Left hindlimb (tissue), 1 donor: ENCODE measurements around the gene PSEN1.
A peak's percentile ranks its signal among the peaks of the same experiment; 100 is the strongest.

ENCODE experiments used
- DNase-seq: peaks from one replicate; pipeline ENCODE4 v3.0.0-alpha.2; 2018

Gene PSEN1

DNA sequence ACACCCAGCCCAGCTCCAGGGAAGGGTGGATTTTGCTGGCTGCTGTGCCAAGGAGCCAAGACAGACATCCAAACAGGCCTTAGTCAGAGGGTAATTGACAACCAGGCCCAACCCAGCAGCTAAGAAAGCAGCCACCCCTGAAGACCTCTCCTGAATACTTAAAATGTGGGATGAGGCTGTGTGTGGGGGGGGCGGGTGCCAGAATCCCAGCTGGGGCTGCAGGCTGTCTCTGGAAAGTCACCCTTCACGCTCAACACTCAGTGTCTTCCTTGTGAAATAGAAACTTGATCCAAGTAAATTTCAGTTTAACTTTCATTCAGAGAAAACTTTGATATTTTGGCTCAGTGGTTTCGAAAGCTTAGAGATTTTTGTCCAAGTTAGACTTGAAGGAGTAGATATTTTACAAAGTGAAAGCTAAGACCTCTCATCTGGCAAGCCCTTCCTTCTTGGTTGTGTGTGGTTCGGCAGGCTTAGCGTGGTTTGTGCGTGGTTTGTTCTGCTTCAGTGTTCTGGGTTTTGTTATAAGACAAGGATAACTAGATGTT, 106.1 kb downstream of the PSEN1 start:
- no peak for DNase-seq

GRCh38 chr14:73243341-73243740, 107.0 kb downstream of the PSEN1 start:
- no peak for DNase-seq

DNA sequence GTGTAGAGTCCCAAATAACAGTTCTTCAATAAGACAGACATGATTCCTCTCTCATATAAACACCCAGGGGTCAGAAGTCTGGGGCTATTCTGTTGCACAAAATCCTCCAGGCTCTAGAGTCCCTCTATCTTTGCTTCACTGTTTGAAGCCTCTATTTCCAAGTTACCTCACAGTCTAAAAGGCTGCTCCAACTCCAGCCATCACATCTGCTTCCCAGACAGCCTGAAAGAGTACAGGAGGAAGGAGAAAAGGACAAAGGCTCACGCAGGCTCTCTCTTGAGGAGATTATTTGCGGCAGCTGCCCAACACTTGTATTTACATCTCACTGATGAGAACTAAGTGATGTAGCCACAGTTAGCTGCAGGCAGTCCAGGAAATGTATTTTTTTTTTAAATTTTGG, 107.4 kb downstream of the PSEN1 start:
- no peak for DNase-seq

DNA sequence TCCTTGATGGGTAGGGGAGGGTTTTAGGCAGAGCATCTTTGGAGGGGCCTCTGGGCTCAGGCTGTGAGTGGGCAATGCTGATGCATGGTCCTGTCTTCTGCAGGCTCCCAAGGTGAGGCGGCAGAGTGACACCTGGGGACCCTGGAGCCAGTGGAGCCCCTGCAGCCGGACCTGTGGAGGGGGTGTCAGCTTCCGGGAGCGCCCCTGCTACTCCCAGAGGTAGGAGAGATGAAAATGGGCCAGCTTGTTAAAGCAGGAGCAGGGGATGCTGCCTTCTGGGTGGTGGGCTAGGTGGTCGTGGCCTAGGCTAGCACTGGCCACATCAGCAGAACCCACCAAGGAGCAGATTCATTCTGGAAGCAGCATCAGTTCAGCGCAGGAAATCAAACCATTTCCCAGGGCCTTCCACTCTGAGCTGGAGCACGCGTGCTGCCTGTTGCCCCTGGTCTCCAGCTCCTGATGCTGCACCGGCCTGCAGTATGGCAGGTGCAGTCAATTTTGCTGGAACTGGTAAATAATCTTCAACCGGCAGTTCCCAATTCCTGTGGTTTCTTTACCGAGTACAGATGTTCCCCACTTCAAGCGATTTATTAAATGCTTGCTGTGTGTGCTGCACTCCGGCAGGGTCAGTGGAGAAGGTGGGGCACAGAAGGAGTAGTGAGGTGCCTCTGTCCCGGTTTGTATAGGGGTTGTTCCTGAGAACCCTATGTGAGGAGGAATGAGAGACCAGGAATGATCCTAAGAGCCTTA, 108.4 kb downstream of the PSEN1 start:
- no peak for DNase-seq

DNA sequence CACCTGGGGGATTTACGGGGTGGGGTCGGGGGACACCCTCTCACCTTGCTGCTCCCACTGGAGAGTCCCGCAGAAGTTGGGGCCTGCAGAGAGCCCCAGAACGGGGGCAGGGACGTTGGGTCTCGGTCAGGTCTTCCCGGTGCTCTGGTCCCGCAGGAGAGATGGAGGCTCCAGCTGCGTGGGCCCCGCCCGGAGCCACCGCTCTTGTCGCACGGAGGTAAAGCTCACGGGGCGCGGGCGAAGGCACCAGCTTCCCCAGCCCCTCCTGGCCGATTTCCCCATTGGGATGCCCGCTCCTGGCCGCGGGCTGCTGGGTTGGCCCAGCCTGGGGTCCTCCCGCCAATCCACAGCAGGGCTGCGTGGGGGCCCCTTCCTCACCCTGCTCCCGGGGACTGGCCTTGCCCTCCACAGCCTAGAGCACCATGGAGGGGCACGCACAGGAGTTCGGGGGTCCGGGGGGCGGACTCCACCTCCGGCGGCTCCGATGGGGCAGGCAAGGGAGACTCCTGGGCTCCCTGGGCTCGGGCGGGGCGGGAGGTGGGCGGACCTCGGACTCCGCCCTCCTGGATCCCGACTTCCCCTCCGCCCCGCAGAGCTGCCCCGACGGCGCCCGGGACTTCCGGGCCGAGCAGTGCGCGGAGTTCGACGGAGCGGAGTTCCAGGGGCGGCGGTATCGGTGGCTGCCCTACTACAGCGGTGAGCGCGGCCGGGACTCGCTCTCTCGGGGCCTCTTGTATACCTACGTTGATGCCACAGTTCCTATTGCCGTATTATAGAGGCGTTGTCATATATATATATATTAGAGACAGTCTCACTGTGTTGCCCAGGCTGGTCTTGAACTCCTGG, 109.4 kb downstream of the PSEN1 start:
- DNase-seq: peak; percentile 68

- DNase-seq: no peak
Observed at GRCh38 chr14:73246387-73247150, 110.3 kb downstream of the PSEN1 start.

- DNase-seq: no peak
Observed at GRCh38 chr14:73248108-73248868, 112.0 kb downstream of the PSEN1 start.

DNA sequence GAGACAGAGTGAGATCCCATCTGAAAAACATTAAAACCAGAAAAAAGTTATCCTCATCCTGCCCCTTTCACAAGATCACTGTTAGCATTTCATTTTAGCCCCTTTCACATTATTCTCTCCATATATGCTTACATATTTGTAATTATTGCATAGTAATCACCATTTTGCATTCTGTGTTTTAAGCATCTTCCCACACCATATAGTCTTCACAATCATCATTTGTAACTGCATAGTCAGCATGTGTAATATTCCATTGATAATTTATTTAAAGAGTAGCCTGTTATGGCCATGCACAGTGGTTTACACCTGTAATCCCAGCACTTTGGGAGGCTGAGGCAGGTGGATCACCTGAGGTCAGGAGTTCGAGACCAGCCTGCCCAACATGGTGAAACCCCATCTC, 112.8 kb downstream of the PSEN1 start:
- DNase-seq: no peak

- no peak for DNase-seq
Observed at GRCh38 chr14:73249564-73250316, 113.4 kb downstream of the PSEN1 start.

DNA sequence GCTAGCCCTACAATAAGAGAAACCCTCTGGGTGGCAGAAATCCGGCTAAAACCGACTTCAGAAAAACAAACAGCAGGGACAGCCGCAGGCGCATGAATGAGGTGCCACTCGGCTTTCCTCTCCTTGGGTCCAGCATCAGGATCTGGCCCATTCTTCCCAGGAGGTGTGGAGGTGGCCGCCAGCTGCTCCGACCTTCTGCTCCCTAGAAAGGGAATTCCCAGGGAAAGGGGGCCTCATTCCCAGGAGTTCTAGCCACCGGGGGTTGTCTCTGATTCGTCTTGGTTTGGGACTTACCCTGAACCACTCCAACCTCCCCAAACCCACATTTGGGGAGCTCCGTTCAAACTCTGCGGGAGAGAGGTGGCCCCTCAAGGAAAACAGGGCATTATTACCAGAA, 114.0 kb downstream of the PSEN1 start:
- no peak for DNase-seq

DNA sequence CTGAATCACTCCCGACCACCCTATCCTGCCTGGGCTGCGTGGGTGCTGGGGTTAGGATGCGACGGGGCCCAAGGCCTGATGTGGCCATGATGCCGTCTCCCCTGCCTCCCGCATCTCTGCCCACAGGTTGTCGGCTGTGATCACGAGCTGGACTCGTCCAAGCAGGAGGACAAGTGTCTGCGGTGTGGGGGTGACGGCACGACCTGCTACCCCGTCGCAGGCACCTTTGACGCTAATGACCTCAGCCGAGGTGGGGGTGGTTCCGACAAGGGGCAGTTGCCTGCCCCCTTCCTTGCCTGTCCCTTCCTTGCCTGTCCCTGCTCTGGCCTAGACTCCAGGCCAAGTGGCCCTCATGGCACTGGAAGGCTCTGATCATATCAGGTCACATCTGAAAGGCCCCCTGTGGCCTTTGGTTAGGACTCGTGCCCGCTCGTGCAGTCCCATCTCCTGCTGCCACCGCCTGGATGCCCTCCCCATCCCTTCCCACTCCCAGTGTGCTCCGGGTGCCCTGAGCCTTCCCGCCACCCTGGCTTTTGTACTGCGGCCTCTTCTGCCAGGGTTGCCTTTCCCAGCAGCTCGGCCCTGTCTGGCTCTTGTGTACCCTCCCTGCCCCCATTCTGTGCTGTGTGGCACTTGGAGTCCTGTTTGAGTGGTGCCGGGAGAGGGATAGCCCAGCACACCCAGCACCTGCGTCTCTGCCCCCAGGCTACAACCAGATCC, 114.6 kb downstream of the PSEN1 start:
- DNase-seq: no peak

GRCh38 chr14:73251516-73252215, 115.4 kb downstream of the PSEN1 start:
- DNase-seq: no peak

- no peak for DNase-seq
Observed at GRCh38 chr14:73252491-73253322, 116.4 kb downstream of the PSEN1 start.

- DNase-seq: no peak
Observed at GRCh38 chr14:73253323-73253610, 117.0 kb downstream of the PSEN1 start.

DNA sequence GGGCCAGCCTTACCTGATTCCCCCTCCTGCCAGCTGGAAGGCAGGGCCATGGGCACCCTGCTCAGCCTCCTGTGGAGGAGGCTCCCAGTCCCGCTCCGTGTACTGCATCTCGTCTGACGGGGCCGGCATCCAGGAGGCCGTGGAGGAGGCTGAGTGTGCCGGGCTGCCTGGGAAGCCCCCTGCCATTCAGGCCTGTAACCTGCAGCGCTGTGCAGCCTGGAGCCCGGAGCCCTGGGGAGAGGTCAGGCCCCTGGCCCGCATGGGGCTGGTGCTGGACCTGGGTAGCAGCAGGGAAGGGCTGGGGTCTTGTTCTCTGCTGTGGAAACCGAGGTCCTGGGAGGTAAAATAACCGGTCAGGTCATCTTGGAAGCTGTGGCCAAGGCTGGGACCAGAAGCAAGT, 117.4 kb downstream of the PSEN1 start:
- no peak for DNase-seq

- DNase-seq: no peak
Observed at GRCh38 chr14:73254247-73255004, 118.1 kb downstream of the PSEN1 start.

- DNase-seq: no peak
Observed at GRCh38 chr14:73255005-73255400, 118.7 kb downstream of the PSEN1 start.

- no peak for DNase-seq
Observed at GRCh38 chr14:73255693-73256225, 119.5 kb downstream of the PSEN1 start.

DNA sequence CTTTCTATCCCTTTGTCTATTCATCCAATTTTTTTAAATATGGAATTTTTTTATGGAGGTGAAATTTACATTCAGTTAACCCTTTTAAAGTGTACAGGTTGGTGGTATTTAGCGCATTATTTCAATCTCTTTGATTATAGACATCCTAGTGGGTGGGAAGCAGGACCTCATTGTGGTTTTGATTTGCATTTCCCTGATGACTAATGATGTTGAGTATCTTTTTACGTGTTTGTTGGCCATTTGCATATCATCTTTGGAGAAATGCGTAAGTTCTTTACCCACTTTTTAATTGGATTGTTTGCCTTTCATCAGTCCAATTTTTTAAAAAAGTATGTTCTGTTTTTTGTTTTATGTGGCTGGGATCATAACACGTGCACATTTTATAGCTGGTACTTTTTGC, 121.8 kb downstream of the PSEN1 start:
- no peak for DNase-seq
